C4-2B (cell line): ENCODE data around the gene INPP4B.
"Not testable (repeated sequence)": the region's sequence is repeated elsewhere in the genome, so short reads cannot be mapped to it uniquely, and the experiment has no call there.

Experiments
- ZFX ChIP-seq: fragments of 450-650 bp; IDR thresholded peaks from 2 replicates; pipeline ENCODE4 v1.6.1; 2017
- TF ChIP-seq, protein P1 (sequence below): fragments of 450-650 bp; conservative IDR thresholded peaks from 2 replicates; pipeline ENCODE4 v1.5.1; 2017; ENCODE audit warnings: mild to moderate bottlenecking

DNA sequence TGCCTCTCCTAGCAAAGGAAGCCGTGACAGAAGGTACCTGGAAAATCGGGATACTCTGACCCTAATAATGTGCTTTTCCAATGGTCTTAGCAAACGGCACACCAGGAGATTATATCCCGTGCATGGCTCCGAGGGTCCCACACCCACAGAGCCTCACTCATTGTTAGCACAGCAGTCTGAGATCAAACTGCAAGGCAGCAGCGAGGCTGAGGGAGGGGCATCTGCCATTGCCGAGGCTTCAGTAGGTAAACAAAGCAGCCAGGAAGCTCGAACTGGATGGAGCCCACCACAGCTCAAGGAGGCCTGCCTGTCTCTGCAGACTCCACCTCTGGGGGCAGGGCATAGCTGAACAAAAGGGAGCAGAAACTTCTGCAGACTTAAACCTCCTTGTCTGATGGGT is 779.5 kb downstream of the INPP4B start:
- TF ChIP-seq ZFX = not testable (repeated sequence)
- TF ChIP-seq, protein P1, sequence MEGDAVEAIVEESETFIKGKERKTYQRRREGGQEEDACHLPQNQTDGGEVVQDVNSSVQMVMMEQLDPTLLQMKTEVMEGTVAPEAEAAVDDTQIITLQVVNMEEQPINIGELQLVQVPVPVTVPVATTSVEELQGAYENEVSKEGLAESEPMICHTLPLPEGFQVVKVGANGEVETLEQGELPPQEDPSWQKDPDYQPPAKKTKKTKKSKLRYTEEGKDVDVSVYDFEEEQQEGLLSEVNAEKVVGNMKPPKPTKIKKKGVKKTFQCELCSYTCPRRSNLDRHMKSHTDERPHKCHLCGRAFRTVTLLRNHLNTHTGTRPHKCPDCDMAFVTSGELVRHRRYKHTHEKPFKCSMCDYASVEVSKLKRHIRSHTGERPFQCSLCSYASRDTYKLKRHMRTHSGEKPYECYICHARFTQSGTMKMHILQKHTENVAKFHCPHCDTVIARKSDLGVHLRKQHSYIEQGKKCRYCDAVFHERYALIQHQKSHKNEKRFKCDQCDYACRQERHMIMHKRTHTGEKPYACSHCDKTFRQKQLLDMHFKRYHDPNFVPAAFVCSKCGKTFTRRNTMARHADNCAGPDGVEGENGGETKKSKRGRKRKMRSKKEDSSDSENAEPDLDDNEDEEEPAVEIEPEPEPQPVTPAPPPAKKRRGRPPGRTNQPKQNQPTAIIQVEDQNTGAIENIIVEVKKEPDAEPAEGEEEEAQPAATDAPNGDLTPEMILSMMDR = not testable (repeated sequence)
